HepG2 (cell line): ENCODE data around the gene ZSWIM8. TPM values are rescaled to one million over a fixed set of nuclear protein-coding genes. Genes with fewer than 3 reads are reported as not detected.

ENCODE experiments used
- AGO2 ChIP-seq: fragments of 200-400 bp; formaldehyde crosslinking; optimal IDR thresholded peaks from 2 replicates; pipeline ENCODE3; 2017; ENCODE audit warnings: mild to moderate bottlenecking, low read depth, low read length, moderate library complexity
- ESRRA ChIP-seq: sonication (generic); formaldehyde crosslinking; IDR thresholded peaks from 2 replicates; pipeline ENCODE4 v1.5.1; 2020; ENCODE audit warnings: mild to moderate bottlenecking, low read depth, missing genetic modification reagents
- HHEX ChIP-seq: IDR thresholded peaks from 2 replicates; pipeline ENCODE4 v1.6.1; 2016; ENCODE audit warnings: control low read depth
- MEIS2 ChIP-seq: sonication (generic); formaldehyde crosslinking; IDR thresholded peaks from 2 replicates; pipeline ENCODE4 v1.9.0; 2021; ENCODE audit warnings: mild to moderate bottlenecking, missing genetic modification reagents
- MYPOP ChIP-seq: sonication (generic); formaldehyde crosslinking; IDR thresholded peaks from 2 replicates; pipeline ENCODE4 v1.8.1; 2023; ENCODE audit warnings: mild to moderate bottlenecking, moderate library complexity, missing genetic modification reagents
- POLR2AphosphoS2 ChIP-seq: IDR thresholded peaks from 2 replicates; pipeline ENCODE4 v1.6.1; 2011; ENCODE audit warnings: low read depth, low read length, improper control_type of control experiment
- PRDM4 ChIP-seq: sonication (generic); formaldehyde crosslinking; IDR thresholded peaks from 2 replicates; pipeline ENCODE4 v1.9.0; 2021; ENCODE audit warnings: missing genetic modification reagents, borderline replicate concordance
- RFX1 ChIP-seq: fragments of 450-650 bp; IDR thresholded peaks from 2 replicates; pipeline ENCODE4 v1.6.1; 2017
- TBX2 ChIP-seq: sonication (generic); formaldehyde crosslinking; IDR thresholded peaks from 2 replicates; pipeline ENCODE4 v1.5.0; 2020; ENCODE audit warnings: missing genetic modification reagents, mild to moderate bottlenecking, borderline replicate concordance
- U2AF1 ChIP-seq: fragments of 200-400 bp; formaldehyde crosslinking; optimal IDR thresholded peaks from 2 replicates; pipeline ENCODE3; 2017; ENCODE audit warnings: mild to moderate bottlenecking, low read depth, low read length
- ZNF468 ChIP-seq: sonication (generic); formaldehyde crosslinking; IDR thresholded peaks from 2 replicates; pipeline ENCODE4 v1.8.0; 2022; ENCODE audit warnings: mild to moderate bottlenecking, moderate library complexity, missing genetic modification reagents
- ZNF773 ChIP-seq: sonication (generic); formaldehyde crosslinking; IDR thresholded peaks from 2 replicates; pipeline ENCODE4 v1.4.0; 2020; ENCODE audit warnings: missing genetic modification reagents, borderline replicate concordance
- polyA plus RNA-seq, 8 experiments: library from polyadenylated mRNA; depleted of rRNA in 3 of 8; stranded (reverse) in 7 of 8; unstranded in 1 of 8; fragments of >200 nt; fragmentation: Illumina TruSeq in 4 of 8; extraction: Trizol in 4 of 8; gene quantifications; 2 replicates each; pipeline versions ENCODE4 v1.2.1 to v1.2.3, GENCODE V29; 2011 to 2016; ENCODE audit warnings: low read depth in 4 of 8, missing spikeins in 1 of 8, mixed read lengths in 1 of 8; ENCODE audit not compliant: insufficient read depth in 1 of 8
- total RNA-seq, 5 experiments: library from RNA; depleted of rRNA; stranded (reverse); fragments of >200 nt; fragmentation: Illumina TruSeq; extraction: Trizol; gene quantifications; 2 replicates each; pipeline ENCODE4 v1.2.3, GENCODE V29; 2016; ENCODE audit warnings: low read depth in 1 of 5

ZSWIM8 gene
- total and polyA plus RNA-seq, 2 of the 13 experiments (the other 11 are each of a cell fraction or from before 2014, with no cell fraction given) = 39.9 to 98.2 TPM

GRCh38 chr10:73800560-73801252, 15.3 kb downstream of the ZSWIM8 start (continued):
- no peak for TF ChIP-seq U2AF1
- no peak for TF ChIP-seq ZNF773 (CRISPR knock-in tag)
- TF ChIP-seq MEIS2 (CRISPR knock-in tag) = no peak
- TF ChIP-seq AGO2 = peak; percentile 60
- TF ChIP-seq RFX1 = no peak
- no peak for TF ChIP-seq PRDM4 (CRISPR knock-in tag)
- TF ChIP-seq POLR2AphosphoS2 = 0 out of 2 replicates have a peak, but pooled peaks have one; percentile 14
- no peak for TF ChIP-seq ZNF468 (CRISPR knock-in tag)
- TF ChIP-seq MYPOP (CRISPR knock-in tag) = no peak
- no peak for TF ChIP-seq HHEX (CRISPR knock-in tag)
- no peak for TF ChIP-seq ESRRA (CRISPR knock-in tag)
- TF ChIP-seq TBX2 (CRISPR knock-in tag) = no peak
